Activated CD4-positive, alpha-beta T cell treated with anti-CD3 and anti-CD28 coated beads for 4 hours (primary cell): Measurements from ENCODE around the gene EPS15.
"Not testable (repeated sequence)": the region's sequence is repeated elsewhere in the genome, so short reads cannot be mapped to it uniquely, and the experiment has no call there.

Experiments used
- DNase-seq, 2 donors: peaks; one replicate each; pipeline ENCODE4 v3.0.0-alpha.2; 2020

The EPS15 gene

DNA sequence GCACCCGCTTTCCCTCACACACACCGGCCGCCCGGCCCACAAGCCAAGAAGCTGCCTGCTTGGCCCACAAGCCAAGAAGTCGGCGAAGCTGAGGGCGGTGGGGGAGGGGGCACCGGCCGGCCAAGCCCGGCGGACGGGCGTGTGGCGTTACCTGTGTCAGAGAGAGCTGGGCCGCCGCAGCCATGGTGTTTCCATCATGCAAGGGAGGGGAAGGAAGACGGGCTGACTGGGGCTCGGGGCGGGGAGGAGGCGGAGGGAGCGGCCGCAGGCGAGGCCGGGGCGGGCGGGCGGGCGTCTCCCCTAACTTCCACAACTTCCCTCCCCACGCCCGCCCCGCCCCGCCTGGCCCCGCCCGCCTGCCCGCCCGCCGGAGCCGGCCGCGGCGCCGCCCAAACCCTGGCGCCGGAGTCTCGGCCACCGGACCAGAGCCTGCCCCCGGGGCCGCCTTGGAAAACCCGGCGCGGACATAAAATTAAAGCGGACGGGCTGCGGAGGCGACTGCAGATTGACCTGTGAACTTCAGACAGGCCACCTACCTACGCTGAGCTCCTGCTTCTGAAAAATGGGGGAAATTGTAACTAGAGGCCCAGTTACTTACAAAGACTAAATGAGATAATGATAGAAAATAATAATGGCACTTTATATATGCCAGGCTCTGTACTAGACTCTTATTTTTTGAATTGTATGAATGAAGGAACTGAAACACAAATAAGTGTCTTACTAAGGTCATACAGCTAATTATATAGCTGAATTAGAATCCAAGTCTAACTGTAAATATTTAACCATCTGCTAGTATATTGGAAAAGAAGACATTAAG lies at the start of gene EPS15:
TSS of gene EPS15 (minus strand) at position 219 of the 817 bp plus-strand sequence. CDS start at position 184, 35 bp downstream.
- DNase-seq: peak; percentile 82 to 83

GRCh38 chr1:51568231-51568935 lies 49.3 kb upstream of the EPS15 start:
- no peak for DNase-seq

GRCh38 chr1:51567653-51568052 lies 48.6 kb upstream of the EPS15 start:
- no peak for DNase-seq

DNA sequence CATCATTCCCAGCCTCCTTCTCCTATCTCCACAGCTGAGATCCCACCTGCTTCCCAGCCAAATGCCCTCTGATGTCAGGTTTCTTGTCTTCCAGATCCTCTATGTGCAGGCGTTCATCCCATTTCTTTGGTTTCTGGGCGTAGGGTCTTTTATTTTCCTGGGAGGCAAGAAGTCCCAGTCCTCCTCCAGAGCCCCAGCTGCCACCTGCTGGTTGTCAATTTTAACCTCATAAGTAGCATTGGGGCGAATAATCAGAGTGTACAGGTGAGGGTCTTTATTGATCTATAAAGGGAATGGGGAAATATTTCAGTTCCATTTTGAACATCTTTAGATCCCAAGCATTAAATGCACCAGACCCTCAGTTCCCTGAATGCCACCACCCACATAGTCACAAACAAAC lies 47.2 kb upstream of the EPS15 start:
- no peak for DNase-seq

GRCh38 chr1:51565009-51565408 lies 45.9 kb upstream of the EPS15 start:
- no peak for DNase-seq

DNA sequence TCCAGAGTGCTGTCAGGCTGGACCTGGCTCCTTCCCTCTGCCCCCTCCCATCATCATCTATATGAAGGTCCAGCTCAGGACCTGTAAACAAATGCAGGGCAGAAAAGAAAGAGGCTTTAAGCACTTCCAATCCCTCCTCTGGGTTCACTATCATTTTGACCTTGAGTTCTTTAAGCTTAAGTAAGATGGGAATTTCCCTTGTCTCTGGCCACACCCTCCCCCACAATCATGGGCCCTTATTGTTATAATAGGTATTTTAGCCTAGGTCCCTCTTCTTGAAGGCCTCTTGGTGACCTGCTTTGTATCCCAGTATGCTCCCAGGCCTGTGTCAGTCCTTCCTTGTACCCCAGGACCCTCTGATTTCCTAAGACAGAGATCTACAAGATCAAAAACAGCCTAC lies 45.1 kb upstream of the EPS15 start:
- peak; percentile 3 to 5 for DNase-seq

GRCh38 chr1:51561702-51562101 lies 42.6 kb upstream of the EPS15 start:
- DNase-seq: no peak

GRCh38 chr1:51560895-51561294 lies 41.8 kb upstream of the EPS15 start:
- DNase-seq: not testable (repeated sequence)

GRCh38 chr1:51560034-51560433 lies 41.0 kb upstream of the EPS15 start:
- DNase-seq: no peak

DNA sequence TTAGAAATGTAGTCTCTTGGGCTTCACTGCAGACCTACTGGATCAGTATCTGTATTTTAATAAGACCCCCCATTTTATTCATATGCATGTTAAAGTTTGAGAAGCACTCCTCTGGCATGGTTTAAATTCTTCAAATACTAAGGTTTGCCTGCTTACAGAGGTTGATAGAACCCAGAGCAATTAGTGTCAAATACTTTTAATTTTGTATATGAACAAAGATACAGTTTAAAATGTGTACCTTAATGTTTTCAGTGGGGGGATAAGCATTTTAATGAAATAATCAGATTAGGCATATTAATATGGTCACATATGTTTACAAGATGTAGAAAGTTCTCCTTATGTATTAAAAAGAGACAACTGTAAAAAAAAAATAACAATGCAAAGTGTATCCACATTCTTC lies 40.4 kb upstream of the EPS15 start:
- no peak for DNase-seq

GRCh38 chr1:51559064-51559500 lies 40.0 kb upstream of the EPS15 start:
- DNase-seq: no peak

DNA sequence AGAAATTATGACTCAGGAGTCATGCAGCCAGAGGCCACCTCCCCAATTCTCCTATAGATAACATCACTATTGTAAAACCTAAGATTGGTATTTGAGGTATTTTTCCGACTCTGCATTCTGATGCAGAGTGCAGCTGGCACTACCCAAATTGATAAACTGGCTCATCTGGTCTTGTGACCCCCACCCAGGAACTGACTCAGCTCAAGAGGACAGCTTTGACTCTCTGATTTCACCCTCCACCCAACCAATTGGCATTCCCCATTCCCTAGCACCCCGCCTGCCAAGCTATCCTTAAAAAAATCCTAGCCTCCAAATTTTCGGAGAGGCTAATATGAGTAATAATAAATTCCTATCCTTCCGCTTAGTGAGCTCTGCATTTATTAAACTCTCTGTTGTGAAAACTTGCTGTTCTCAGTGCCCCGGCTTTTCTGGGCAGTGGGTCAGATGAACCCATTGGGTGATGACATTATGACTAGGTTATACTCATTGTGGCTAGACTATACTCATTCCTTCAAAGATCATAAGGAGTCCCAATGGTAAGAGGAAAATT lies 39.4 kb upstream of the EPS15 start:
- no peak for DNase-seq

GRCh38 chr1:51557168-51557567 lies 38.1 kb upstream of the EPS15 start:
- DNase-seq: no peak

- DNase-seq: no peak
Observed at GRCh38 chr1:51555866-51556619, 37.0 kb upstream of the EPS15 start.

DNA sequence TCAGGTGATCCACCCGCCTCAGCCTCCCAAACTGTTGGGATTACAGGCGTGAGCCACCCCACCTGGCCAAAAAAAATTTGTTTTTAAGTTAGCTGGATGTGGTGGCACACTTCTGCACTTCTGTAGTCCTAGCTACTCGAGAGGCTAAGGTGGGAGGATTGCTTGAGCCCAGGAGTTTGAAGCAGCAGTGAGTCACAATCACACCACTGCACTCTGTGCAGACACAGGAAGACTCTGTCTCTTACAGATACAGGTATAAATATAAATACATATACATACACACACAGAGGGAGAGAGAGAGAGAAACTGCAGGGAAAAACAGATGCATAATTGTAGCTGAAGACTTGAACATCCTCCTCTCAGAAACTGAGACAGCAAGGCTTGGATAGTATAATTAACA lies 34.8 kb upstream of the EPS15 start:
- no peak for DNase-seq

GRCh38 chr1:51552929-51553807 lies 34.1 kb upstream of the EPS15 start:
- DNase-seq: no peak

DNA sequence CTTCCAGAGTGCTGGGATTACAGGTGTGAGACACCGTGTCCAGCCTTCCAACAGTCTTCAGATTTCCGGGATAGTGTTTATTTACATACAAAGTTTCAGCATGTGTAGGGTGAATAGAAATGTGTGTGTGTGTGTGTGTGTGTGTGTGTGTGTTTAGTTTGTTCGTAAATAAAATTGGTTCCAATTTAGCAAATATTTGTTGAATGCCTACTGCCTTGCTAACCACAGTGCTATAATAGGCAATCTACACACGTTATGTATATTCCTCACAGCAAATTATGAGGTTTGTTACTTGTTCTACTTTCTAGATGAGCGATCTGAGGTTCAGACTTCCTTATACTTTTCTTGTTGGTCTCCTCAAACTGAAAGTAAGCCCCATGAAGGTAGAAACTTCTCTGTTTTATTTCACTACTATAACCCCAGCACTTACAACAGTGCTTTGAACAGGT lies 32.8 kb upstream of the EPS15 start:
- no peak for DNase-seq

GRCh38 chr1:51551081-51551480 lies 32.0 kb upstream of the EPS15 start:
- no peak for DNase-seq

- DNase-seq: no peak
Observed at GRCh38 chr1:51549901-51550300, 30.8 kb upstream of the EPS15 start.

GRCh38 chr1:51549016-51549619 lies 30.1 kb upstream of the EPS15 start:
- no peak for DNase-seq

DNA sequence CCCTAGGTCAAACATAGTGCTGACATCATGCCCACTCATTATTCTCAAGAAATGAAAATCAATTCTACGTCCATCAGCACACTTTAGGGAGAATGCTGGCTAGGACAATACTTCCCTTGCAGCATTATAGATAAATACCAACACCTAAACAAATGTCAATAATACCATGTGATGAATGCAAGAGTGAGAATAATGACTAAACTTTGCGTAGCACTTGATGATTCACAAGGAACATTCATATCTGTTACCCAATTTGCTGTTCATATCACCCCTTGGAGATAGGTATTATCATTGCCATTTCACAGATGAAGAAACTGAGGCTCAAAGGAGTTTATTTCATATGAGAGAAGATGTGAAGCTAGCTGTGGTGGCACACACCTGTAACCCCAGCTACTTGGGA lies 24.8 kb upstream of the EPS15 start:
- no peak for DNase-seq
